ENCODE results near the gene SMIM5. TPM values are rescaled to one million over a fixed set of nuclear protein-coding genes. Genes with fewer than 3 reads are reported as not detected.

The SMIM5 gene
- total and polyA plus RNA-seq, 2 of the 13 experiments (the other 11 are each of a cell fraction or from before 2014, with no cell fraction given) = not detected

DNA sequence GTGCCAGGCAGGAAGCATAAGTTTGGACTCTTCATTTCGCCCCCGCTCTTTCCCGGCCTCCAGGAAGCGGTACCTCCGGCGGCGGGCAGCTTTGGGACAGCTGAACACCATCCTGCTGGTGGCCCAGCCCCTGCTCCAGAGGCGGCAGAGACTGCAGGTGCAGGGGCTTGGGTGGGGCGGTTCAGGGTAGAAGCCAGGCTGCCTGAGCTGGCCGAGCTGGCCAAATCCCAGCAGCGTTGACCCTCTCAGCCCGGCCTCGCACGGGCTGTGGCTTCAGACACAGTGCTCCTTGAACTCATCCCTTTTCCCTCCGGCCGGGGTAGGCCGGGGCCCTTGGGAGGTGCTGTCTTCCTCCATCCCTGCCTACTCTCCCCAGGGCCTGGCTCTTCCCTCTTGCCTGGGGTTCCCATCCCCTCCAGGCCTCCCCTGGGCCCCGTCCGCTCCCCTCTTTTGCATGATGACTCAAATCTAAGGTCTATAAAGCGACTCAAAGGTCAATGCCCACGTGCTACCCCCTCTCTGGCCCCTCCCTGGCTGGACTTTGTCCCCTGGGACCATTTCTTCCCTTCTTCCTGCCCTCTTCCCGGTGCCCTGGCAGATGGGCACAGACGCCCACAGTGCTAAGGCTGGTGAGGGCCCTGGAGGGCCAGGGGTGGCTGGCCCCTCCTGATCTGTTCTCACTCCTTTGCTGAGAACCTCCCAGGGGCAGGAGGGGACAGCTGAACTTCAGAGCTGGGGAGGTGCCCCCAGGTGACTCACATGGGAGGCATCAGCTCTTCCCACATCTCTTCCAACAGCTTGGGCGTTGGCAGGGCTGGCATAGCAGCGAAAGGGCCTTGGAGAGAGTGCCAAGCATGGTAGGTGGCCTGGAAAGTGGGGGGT, 22.9 kb upstream of the SMIM5 start (continued):
- TF ChIP-seq ZBTB20 (CRISPR knock-in tag; IDR thresholded peaks at IDR 0.05; ENCODE audit: borderline replicate concordance, low read depth) = no peak; the same call in 1 of the 2 replicates
- TF ChIP-seq ZNF605 (CRISPR knock-in tag; IDR thresholded peaks at IDR 0.05) = 0 out of 2 replicates have a peak, but pooled peaks have one; percentile 36
- no peak for TF ChIP-seq MTF1 (CRISPR knock-in tag; IDR thresholded peaks at IDR 0.05)
- no peak for TF ChIP-seq HOXA5 (CRISPR knock-in tag; IDR thresholded peaks at IDR 0.05)
- TF ChIP-seq, protein P1, sequence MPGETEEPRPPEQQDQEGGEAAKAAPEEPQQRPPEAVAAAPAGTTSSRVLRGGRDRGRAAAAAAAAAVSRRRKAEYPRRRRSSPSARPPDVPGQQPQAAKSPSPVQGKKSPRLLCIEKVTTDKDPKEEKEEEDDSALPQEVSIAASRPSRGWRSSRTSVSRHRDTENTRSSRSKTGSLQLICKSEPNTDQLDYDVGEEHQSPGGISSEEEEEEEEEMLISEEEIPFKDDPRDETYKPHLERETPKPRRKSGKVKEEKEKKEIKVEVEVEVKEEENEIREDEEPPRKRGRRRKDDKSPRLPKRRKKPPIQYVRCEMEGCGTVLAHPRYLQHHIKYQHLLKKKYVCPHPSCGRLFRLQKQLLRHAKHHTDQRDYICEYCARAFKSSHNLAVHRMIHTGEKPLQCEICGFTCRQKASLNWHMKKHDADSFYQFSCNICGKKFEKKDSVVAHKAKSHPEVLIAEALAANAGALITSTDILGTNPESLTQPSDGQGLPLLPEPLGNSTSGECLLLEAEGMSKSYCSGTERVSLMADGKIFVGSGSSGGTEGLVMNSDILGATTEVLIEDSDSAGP (CRISPR knock-in tag; IDR thresholded peaks at IDR 0.05; ENCODE audit: borderline replicate concordance) = peak; percentile 64; the same call in 1 of the 2 replicates
- no peak for TF ChIP-seq NR2F2 (IDR thresholded peaks at IDR 0.05; ENCODE audit: borderline replicate concordance, low read depth)
- TF ChIP-seq PHF21A (CRISPR knock-in tag; IDR thresholded peaks at IDR 0.05) = 0 out of 2 replicates have a peak, but pooled peaks have one; percentile 24
- TF ChIP-seq FIP1L1 (IDR thresholded peaks at IDR 0.05; ENCODE audit: borderline replicate concordance, insufficient read depth, low read depth, low read length) = 0 out of 2 replicates have a peak, but pooled peaks have one; percentile 34
- TF ChIP-seq, protein P2, sequence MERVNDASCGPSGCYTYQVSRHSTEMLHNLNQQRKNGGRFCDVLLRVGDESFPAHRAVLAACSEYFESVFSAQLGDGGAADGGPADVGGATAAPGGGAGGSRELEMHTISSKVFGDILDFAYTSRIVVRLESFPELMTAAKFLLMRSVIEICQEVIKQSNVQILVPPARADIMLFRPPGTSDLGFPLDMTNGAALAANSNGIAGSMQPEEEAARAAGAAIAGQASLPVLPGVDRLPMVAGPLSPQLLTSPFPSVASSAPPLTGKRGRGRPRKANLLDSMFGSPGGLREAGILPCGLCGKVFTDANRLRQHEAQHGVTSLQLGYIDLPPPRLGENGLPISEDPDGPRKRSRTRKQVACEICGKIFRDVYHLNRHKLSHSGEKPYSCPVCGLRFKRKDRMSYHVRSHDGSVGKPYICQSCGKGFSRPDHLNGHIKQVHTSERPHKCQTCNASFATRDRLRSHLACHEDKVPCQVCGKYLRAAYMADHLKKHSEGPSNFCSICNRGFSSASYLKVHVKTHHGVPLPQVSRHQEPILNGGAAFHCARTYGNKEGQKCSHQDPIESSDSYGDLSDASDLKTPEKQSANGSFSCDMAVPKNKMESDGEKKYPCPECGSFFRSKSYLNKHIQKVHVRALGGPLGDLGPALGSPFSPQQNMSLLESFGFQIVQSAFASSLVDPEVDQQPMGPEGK (CRISPR knock-in tag; IDR thresholded peaks at IDR 0.05) = peak; percentile 85
- TF ChIP-seq ZNF703 (CRISPR knock-in tag; IDR thresholded peaks at IDR 0.05; ENCODE audit: borderline replicate concordance) = 0 out of 2 replicates have a peak, but pooled peaks have one; percentile 10
- TF ChIP-seq ATM (IDR thresholded peaks at IDR 0.05; ENCODE audit: borderline replicate concordance) = no peak
- TF ChIP-seq, protein P3, sequence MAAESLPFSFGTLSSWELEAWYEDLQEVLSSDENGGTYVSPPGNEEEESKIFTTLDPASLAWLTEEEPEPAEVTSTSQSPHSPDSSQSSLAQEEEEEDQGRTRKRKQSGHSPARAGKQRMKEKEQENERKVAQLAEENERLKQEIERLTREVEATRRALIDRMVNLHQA (CRISPR knock-in tag; IDR thresholded peaks at IDR 0.05) = no peak
- TF ChIP-seq MYC (CRISPR knock-in tag; IDR thresholded peaks at IDR 0.05; ENCODE audit: borderline replicate concordance) = peak; percentile 57
- TF ChIP-seq, protein P4, sequence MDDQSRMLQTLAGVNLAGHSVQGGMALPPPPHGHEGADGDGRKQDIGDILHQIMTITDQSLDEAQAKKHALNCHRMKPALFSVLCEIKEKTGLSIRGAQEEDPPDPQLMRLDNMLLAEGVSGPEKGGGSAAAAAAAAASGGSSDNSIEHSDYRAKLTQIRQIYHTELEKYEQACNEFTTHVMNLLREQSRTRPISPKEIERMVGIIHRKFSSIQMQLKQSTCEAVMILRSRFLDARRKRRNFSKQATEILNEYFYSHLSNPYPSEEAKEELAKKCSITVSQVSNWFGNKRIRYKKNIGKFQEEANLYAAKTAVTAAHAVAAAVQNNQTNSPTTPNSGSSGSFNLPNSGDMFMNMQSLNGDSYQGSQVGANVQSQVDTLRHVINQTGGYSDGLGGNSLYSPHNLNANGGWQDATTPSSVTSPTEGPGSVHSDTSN (CRISPR knock-in tag; IDR thresholded peaks at IDR 0.05; ENCODE audit: borderline replicate concordance) = no peak
- TF ChIP-seq RXRA (CRISPR knock-in tag; IDR thresholded peaks at IDR 0.05) = peak; percentile 82
- TF ChIP-seq IRX3 (CRISPR knock-in tag; IDR thresholded peaks at IDR 0.05; ENCODE audit: borderline replicate concordance, low read depth) = no peak
- no peak for TF ChIP-seq MBNL3 (CRISPR knock-in tag; conservative IDR thresholded peaks at IDR 0.05)
- TF ChIP-seq NFE2L1 (CRISPR knock-in tag; IDR thresholded peaks at IDR 0.05; ENCODE audit: borderline replicate concordance) = no peak
- TF ChIP-seq, protein P5, sequence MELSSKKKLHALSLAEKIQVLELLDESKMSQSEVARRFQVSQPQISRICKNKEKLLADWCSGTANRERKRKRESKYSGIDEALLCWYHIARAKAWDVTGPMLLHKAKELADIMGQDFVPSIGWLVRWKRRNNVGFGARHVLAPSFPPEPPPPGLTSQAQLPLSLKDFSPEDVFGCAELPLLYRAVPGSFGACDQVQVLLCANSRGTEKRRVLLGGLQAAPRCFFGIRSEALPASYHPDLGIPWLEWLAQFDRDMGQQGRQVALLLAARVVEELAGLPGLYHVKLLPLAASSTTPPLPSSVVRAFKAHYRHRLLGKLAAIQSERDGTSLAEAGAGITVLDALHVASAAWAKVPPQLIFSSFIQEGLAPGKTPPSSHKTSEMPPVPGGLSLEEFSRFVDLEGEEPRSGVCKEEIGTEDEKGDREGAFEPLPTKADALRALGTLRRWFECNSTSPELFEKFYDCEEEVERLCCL (CRISPR knock-in tag; IDR thresholded peaks at IDR 0.05; ENCODE audit: borderline replicate concordance) = no peak
- TF ChIP-seq ZNF3 (CRISPR knock-in tag; IDR thresholded peaks at IDR 0.05) = no peak
- no peak for TF ChIP-seq ZC3H4 (CRISPR knock-in tag; IDR thresholded peaks at IDR 0.05; ENCODE audit: borderline replicate concordance)
- peak; percentile 32; the same call in 1 of the 2 replicates for TF ChIP-seq HDAC2 (CRISPR knock-in tag; IDR thresholded peaks at IDR 0.05)

Data from HepG2 (cell line).